NOMO-1 treated with dmso at 0.1 percent for 144 hours (cell line): ENCODE results near the gene CNGA3.

Experiments
- DNase-seq: peaks from one replicate; lab custom pipeline; 2025; ENCODE audit not compliant: unreplicated experiment; lab: John Stamatoyannopoulos, UW

Gene CNGA3

DNA sequence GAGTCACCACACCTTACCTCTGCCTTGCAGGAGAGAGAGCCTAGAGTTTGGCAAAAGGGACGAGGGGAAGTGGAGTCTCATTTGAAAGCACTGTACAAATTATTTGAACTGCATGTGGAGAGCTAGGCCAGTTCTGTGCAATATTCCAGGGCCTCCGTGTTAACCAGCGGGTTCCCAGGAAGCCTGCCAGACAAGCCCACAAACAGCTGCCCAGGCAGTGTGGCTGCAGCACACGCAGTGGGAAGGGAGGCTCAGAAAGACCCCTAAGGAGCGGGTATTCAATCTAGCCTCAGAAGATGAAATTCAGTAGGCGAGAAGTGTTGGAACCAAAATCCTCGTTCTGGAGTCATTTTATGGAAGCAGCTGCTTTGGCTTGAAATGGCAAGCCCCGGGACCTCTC is 30.7 kb downstream of the CNGA3 start:
- no peak for DNase-seq

- DNase-seq: no peak
These were observed 31.3 kb downstream of the CNGA3 start for GRCh38 chr2:98377544-98377943.

GRCh38 chr2:98378196-98378595 is 31.9 kb downstream of the CNGA3 start:
- DNase-seq: no peak

GRCh38 chr2:98378901-98379300 is 32.6 kb downstream of the CNGA3 start:
- DNase-seq: no peak

- no peak for DNase-seq
These were observed 33.3 kb downstream of the CNGA3 start for GRCh38 chr2:98379311-98380202.

DNA sequence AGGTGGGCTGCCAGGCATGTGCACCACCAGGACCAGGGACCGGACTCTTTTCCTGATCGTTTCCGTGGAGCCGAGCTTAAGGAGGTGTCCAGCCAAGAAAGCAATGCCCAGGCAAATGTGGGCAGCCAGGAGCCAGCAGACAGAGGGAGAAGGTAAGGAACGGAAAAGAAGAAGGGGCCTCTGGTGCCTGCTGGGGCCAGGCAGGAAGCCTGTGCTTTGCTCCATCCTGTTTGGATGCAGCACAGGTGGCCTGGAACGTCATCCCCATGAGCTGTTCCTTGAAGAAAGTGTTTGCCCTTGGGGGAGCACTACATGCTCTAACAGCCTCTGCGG is 33.9 kb downstream of the CNGA3 start:
- DNase-seq: no peak

DNA sequence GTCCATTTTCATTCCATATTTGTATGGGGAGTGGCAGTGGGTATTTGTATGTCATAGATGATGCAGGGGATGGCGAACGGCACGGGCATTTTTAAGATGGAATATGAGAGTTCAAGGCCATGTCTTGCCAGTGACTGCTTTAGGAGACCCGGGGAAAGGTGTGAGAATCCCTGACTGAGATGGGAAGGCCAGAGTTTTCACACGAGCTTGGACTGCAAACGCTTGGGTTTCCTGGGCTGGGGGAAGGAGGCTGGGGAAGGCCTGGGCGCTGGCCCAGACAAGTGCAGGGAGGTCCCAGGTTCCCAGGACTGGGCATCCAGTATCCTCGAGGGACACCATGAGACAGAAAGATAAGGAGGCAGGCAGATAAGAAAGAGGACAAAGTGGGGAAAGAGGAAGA is 35.2 kb downstream of the CNGA3 start:
- no peak for DNase-seq

DNA sequence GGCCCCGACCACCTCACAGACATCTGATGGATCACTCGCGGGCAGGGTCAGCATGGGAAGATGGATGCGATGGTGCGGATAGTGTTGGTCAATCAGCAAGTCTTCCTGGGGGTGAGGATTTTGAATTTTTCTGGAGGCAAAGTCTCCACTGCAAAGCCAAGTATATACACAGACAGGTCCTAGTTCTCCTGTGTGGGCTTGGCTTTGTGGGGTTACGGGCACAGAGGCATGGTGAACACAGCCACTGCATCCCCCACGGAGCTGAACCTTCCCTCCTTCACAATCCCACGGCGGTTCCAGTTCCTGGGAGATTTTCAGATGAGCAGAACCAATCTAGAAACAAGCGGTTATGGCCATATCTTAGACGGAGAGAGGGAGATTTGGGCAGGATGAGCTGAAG is 35.8 kb downstream of the CNGA3 start:
- no peak for DNase-seq

GRCh38 chr2:98382739-98383138 is 36.5 kb downstream of the CNGA3 start:
- DNase-seq: no peak

GRCh38 chr2:98383166-98383565 is 36.9 kb downstream of the CNGA3 start:
- DNase-seq: no peak

- peak; percentile 75 for DNase-seq
These were observed 38.9 kb downstream of the CNGA3 start for GRCh38 chr2:98385050-98385699.

DNA sequence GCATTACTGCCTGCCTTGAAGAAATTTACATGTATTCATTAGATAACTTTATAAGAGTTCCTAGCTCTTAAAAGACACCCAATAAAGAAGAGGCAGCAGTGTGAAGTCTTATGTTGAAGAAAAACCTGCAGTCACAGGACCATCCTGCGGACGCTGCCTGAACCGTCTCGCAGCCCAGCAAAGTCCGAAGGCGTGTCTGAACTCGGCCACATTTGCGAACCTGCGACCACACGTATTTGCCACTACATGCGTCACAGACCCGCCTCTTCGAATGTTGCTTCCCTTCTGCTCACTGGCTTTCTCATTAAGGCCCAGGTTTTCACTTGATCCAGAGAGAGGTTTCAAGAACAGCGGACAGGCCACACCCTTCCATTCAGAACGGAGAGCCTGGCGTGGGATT is 41.2 kb downstream of the CNGA3 start:
- no peak for DNase-seq

DNA sequence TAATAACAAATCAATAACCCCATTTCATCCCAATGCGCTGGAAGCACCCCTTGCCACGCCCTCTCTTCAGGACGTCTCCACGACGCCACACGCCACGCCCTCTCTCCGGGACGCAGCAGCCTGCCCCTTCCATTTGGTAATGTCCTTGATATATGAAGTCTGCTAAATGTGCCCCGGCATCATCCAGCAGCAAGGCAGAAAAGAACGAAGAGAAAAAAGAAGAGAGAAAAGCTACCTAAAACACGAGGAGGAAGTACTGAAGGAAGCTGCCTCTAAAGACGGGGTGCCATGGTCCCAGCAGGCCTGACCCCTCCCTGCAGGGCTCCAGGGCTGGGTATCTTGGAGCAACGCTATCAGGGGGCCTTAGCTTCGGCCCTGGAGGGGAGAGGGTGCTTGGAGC is 41.8 kb downstream of the CNGA3 start:
- no peak for DNase-seq

- DNase-seq: no peak
These were observed 42.5 kb downstream of the CNGA3 start for GRCh38 chr2:98388601-98389250.

DNA sequence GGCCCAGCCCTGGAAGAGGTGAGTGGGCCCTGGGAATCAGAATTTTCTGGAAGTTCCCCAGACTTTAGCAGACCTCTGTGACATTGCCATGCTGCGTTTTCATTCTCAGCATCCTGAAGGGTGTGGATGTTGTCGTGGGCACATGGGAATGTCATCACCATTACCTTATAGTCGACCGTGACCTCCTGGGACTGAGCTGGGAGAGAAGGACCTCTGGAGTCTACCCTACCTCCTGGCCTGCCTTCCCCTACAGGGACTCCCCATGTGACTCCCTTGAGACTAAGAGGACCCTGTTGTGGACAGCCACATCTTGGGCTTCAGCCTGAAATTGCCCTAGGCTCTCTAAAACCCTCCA is 43.0 kb downstream of the CNGA3 start:
- no peak for DNase-seq

- no peak for DNase-seq
These were observed 44.6 kb downstream of the CNGA3 start for GRCh38 chr2:98390571-98391476.

DNA sequence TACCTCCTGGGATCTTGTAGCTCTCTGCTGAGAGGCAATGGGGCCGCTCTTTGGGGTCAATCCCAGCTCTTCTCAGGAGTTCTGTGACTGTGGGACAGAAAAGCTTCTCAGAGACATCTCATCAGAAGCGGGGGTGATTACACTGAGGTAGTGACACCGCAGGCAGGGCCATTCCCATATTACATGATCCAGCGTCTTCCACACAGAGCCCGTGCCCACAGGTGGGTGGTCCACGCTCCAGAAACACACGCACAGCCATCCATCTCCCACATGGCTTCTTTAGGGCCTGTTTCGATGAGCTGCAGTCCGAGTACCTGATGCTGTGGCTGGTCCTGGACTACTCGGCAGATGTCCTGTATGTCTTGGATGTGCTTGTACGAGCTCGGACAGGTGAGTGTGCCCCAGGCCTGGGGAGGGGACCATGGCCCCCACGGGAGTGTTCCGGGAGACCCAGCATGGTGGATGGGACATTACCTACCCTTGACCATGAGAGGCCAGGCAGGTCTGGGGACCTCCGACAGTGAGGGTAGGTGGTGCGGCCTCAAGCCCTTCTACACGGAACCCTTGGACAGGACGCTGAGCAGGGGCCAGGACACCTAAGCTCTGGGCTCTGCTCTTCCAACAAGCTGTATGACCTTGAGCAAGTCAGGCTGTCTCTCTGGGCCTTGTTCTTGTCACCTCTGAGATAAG is 45.5 kb downstream of the CNGA3 start:
- DNase-seq: no peak

GRCh38 chr2:98393354-98393753 is 47.1 kb downstream of the CNGA3 start:
- DNase-seq: no peak

DNA sequence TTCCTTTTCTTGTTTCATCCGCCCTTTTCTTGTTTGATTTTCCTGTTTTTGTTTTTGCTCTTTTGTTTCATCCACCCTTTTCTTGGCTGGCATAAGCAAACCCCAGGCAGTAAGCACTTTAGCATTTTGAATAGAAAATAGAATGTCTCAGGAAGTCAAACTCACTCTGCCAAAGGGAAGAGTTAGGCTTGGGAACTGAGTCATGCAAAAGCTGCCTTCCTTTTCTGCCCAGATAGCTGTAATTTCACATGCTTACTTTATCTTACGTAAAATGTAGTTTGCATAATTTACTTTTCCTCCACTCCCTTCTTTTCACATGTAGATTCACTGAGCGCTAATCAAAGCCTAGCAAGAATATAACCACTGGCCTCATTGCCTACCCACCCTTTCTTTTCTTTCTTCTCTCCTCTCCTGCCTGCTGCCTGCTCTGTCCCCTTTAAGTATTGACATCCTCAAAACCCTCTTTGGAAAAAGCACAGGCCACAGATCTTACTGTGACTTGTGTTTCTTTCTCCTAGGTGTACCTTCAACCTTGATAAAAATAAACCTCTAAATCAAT is 48.4 kb downstream of the CNGA3 start:
- DNase-seq: no peak

- no peak for DNase-seq
These were observed 49.7 kb downstream of the CNGA3 start for GRCh38 chr2:98395977-98396376.
